Esophagus muscularis mucosa (tissue), 3 donors: ENCODE measurements around the gene TLE4.

Source experiments
- POLR2A ChIP-seq: fragments of 450-650 bp; IDR thresholded peaks from one replicate; pipeline ENCODE4 v1.6.1; 2017; ENCODE audit warnings: antibody characterized with exemption, moderate library complexity, mild to moderate bottlenecking, low read depth
- POLR2AphosphoS5 ChIP-seq, 2 donors: sonication (generic); formaldehyde crosslinking; IDR thresholded peaks; one replicate each; pipeline ENCODE4 v1.6.1; 2017; ENCODE audit warnings: antibody characterized with exemption in 2 of 2
- TF ChIP-seq, protein P1 (sequence below), 3 experiments: fragments of 200-600 bp in 2 of 3; fragments of 450-650 bp in 1 of 3; sonication (generic) in 2 of 3; IDR thresholded peaks; one replicate each; pipeline ENCODE4 v1.5.1; 2017 to 2019; ENCODE audit warnings: antibody characterized with exemption in 3 of 3, mild to moderate bottlenecking in 2 of 3, moderate library complexity in 1 of 3

DNA sequence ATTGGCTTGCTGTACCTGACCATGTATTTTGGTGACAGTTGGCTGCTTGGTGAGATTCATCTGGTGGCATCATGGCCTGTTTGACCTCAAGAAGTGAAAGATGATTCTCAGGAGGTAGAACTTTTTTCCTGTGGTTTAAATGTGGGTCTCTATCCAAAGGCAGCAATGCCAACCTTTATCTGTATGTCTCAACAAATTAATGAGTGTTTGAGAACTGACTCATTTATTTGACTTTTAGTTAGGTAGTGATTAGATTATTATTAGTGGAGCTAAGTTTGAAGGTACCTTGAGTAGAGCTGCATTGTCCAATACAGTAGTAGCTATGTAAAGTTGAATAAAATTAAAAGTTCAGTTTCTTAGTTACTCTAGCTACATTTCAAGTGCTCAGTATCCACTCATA is 48.2 kb downstream of the TLE4 start:
- TF ChIP-seq, protein P1, sequence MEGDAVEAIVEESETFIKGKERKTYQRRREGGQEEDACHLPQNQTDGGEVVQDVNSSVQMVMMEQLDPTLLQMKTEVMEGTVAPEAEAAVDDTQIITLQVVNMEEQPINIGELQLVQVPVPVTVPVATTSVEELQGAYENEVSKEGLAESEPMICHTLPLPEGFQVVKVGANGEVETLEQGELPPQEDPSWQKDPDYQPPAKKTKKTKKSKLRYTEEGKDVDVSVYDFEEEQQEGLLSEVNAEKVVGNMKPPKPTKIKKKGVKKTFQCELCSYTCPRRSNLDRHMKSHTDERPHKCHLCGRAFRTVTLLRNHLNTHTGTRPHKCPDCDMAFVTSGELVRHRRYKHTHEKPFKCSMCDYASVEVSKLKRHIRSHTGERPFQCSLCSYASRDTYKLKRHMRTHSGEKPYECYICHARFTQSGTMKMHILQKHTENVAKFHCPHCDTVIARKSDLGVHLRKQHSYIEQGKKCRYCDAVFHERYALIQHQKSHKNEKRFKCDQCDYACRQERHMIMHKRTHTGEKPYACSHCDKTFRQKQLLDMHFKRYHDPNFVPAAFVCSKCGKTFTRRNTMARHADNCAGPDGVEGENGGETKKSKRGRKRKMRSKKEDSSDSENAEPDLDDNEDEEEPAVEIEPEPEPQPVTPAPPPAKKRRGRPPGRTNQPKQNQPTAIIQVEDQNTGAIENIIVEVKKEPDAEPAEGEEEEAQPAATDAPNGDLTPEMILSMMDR (IDR thresholded peaks at IDR 0.05): no peak
- no peak for TF ChIP-seq POLR2A
- TF ChIP-seq POLR2AphosphoS5 (IDR thresholded peaks at IDR 0.05): no peak
